Mucosa of descending colon (tissue), 3 donors: ENCODE results near the gene SLC6A15. TPM values are rescaled to one million over a fixed set of nuclear protein-coding genes. Genes with fewer than 3 reads are reported as not detected.

Source experiments
- ATAC-seq: fragments of 200-7000 bp; cut with Tn5 transposase; one replicate; pipeline ENCODE4 v1.9.1; 2020; ENCODE audit warnings: mild to moderate bottlenecking, moderate library complexity
- DNase-seq, 3 donors: peaks; one replicate each; pipeline ENCODE4 v3.0.0-alpha.2; 2020
- H3K36me3 ChIP-seq: fragments of 200-600 bp; one replicate; pipeline ENCODE4 v1.8.0; 2021; ENCODE audit warnings: low read depth, mild to moderate bottlenecking
- H3K4me1 ChIP-seq: fragments of 200-600 bp; one replicate; pipeline ENCODE4 v1.8.0; 2021; ENCODE audit warnings: low read depth, mild to moderate bottlenecking
- H3K4me3 ChIP-seq: fragments of 200-600 bp; one replicate; pipeline ENCODE4 v1.8.0; 2021; ENCODE audit warnings: mild to moderate bottlenecking
- H3K9me3 ChIP-seq: fragments of 200-600 bp; one replicate; pipeline ENCODE4 v1.8.0; 2021; ENCODE audit warnings: mild to moderate bottlenecking
- CTCF ChIP-seq: fragments of 200-600 bp; IDR thresholded peaks from one replicate; pipeline ENCODE4 v1.8.0; 2022; ENCODE audit warnings: antibody characterized with exemption, mild to moderate bottlenecking
- intact Hi-C, 2 donors: fragments of 100-400 bp; cut with DNase I in 1 of 2; cut with micrococcal nuclease in 1 of 2; formaldehyde crosslinking; loops; one replicate each; pipeline versions ENCODE4 v1.11.0 to v1.11.1; 2022; cut with DNase I, micrococcal nuclease
- total RNA-seq, 3 donors: library from RNA; stranded (reverse); fragmentation: NEBNext Ultra II Directional in 2 of 3; extraction: Animal tissue kit (Norgen Biotek cat#: 25700) in 2 of 3; gene quantifications; one replicate each; pipeline versions ENCODE4 v1.2.1 to v1.2.4, GENCODE V29; 2021 to 2023
- donor health status: DM: no; HTN: no; CAD: no; lungs with moderate emphysema.
- donor health status: DM: no; HTN: no; CAD: no.
- donor health status: DM: no; HTN: yes; CAD: no.

SLC6A15 gene
- total RNA-seq, 3 donors from 2014 or later = 0.17 to 3.1 (median 0.51) TPM

DNA sequence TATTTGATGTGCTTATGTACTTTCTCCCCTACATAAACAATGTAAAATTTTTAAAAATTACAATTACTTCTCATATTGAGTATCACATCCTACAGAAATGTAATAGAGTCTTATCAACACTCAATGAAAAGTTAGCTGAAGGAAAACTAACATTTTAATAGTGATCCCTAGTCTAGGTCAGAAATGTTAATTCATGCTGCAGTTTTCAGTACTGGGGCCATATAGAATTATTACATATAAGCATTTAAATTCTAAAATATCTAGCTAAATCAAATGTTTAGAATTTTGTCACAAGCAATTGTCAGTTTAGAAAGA, 37.8 kb downstream of the SLC6A15 start:
- no peak overlapping the region for H3K4me3 ChIP-seq
- TF ChIP-seq CTCF = no peak
- H3K36me3 ChIP-seq = no peaks in the 10 kb centered on the region
- no peaks in the 10 kb centered on the region for H3K4me1 ChIP-seq
- intact Hi-C loops = loop anchor here (1.0 to 10.0 kb wide), 2 partner anchors 155 to 160 kb away; partner anchors contain the start of genes LRRIQ1 (in 1 of the 2) and TSPAN19 (in 1 of the 2)
- H3K9me3 ChIP-seq = no peaks in the 10 kb centered on the region
- DNase-seq = no peak
- no peak for ATAC-seq

- H3K36me3 ChIP-seq = no peaks in the 10 kb centered on the region
- DNase-seq (peak in 1 of 3 donors; percentile 19), ATAC-seq (peak; percentile 64)
- H3K4me3 ChIP-seq = no peak overlapping the region
- peak; percentile 56 for TF ChIP-seq CTCF
- H3K9me3 ChIP-seq = no peaks in the 10 kb centered on the region
- intact Hi-C loops = loop anchor here (1.0 to 10.0 kb wide), 2 partner anchors 155 to 161 kb away; partner anchors contain the start of genes LRRIQ1 (in 1 of the 2) and TSPAN19 (in 1 of the 2)
- H3K4me1 ChIP-seq = no peaks in the 10 kb centered on the region
These were observed 38.3 kb downstream of the SLC6A15 start for GRCh38 chr12:84874125-84874824.

GRCh38 chr12:84862186-84862585, 50.4 kb downstream of the SLC6A15 start:
- Histone ChIP-seq H3K4me1 (no peaks in the 10 kb centered on the region), H3K36me3 (no peaks in the 10 kb centered on the region), H3K9me3 (no peaks in the 10 kb centered on the region), H3K4me3 (no peak overlapping the region)
- intact Hi-C loops = no loop called here
- no peak for ATAC-seq
- DNase-seq = no peak
- no peak for TF ChIP-seq CTCF

GRCh38 chr12:84860718-84861117, 51.9 kb downstream of the SLC6A15 start:
- H3K4me1 ChIP-seq = no peaks in the 10 kb centered on the region
- intact Hi-C loops = no loop called here
- no peak for DNase-seq
- TF ChIP-seq CTCF = no peak
- H3K36me3 ChIP-seq = no peaks in the 10 kb centered on the region
- no peaks in the 10 kb centered on the region for H3K9me3 ChIP-seq
- no peak overlapping the region for H3K4me3 ChIP-seq
- ATAC-seq = no peak

GRCh38 chr12:84858796-84859195, 53.8 kb downstream of the SLC6A15 start:
- H3K9me3 ChIP-seq = no peaks in the 10 kb centered on the region
- no peak overlapping the region for H3K4me3 ChIP-seq
- TF ChIP-seq CTCF = no peak
- ATAC-seq (no peak), DNase-seq (no peak)
- intact Hi-C loops = no loop called here
- no peaks in the 10 kb centered on the region for H3K36me3 ChIP-seq
- H3K4me1 ChIP-seq = no peaks in the 10 kb centered on the region
